ENCODE measurements around the gene TRAF3IP3. TPM values are rescaled to one million over a fixed set of nuclear protein-coding genes. Genes with fewer than 3 reads are reported as not detected.

TRAF3IP3 gene
- total RNA-seq, 2 donors from 2014 or later = 175 to 184 TPM

GRCh38 chr1:209829716-209830115 is 73.9 kb downstream of the TRAF3IP3 start:
- Mint-ChIP-seq H3K9me3 (no peaks in the 10 kb centered on the region), H3K4me1 (peaks cover 35% of the 10 kb centered on the region), H3K27ac (peak overlapping the region; percentile 80), H3K36me3 (ENCODE audit: low read depth) (peaks cover 69% of the 10 kb centered on the region), H3K27me3 (no peaks in the 10 kb centered on the region), H3K4me3 (peak overlapping the region; percentile 77)
- ATAC-seq (replicated peaks) = no peak

DNA sequence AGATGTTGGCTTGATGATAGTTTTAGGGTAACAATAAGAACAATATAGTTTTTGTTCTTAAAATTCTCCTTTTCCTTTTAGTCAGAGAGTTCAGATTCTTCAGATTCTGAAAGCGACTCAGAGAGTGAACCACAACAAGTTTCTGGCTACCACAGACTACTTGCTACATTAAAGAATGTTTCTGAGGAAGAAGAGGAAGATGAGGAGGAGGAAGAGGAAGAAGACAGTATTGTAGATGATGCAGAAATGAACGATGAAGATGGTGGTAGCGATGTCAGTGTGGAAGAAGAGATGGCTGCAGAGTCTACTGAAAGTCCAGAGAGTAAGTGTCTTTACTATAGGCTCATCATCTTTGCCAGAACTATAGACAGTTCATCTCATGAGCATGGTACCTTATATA is 74.9 kb downstream of the TRAF3IP3 start:
- H3K9me3 Mint-ChIP-seq = no peaks in the 10 kb centered on the region
- peaks cover 79% of the 10 kb centered on the region for H3K36me3 Mint-ChIP-seq (ENCODE audit: low read depth)
- H3K27me3 Mint-ChIP-seq = no peaks in the 10 kb centered on the region
- ATAC-seq (replicated peaks) = no peak
- peak overlapping the region; percentile 55 for H3K27ac Mint-ChIP-seq
- H3K4me3 Mint-ChIP-seq = peak overlapping the region; percentile 77
- H3K4me1 Mint-ChIP-seq = peaks cover 44% of the 10 kb centered on the region

DNA sequence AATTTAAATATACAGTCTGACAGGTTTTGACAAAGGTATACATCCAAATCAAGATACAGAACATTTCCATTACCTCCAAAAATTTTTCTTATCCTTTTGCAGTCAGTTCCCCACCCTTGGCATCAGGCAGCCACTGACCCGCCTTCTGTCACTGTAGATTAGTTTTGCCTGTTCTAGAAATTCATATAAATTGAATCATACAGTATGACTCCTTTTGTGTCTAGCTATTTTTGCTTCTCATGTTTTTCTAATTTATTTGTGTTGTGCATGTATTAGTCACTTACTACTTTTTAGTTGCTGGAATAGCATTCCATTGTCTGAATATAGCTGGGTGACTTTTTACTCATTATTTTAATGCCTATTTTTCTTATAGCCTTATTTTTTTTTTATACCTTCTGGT is 75.8 kb downstream of the TRAF3IP3 start:
- H3K27ac Mint-ChIP-seq = no peak overlapping the region
- peaks cover 88% of the 10 kb centered on the region for H3K36me3 Mint-ChIP-seq (ENCODE audit: low read depth)
- H3K4me3 Mint-ChIP-seq = no peak overlapping the region
- peaks cover 49% of the 10 kb centered on the region for H3K4me1 Mint-ChIP-seq
- H3K9me3 Mint-ChIP-seq = no peaks in the 10 kb centered on the region
- H3K27me3 Mint-ChIP-seq = no peaks in the 10 kb centered on the region
- ATAC-seq (replicated peaks) = no peak

Other genes starting within 250 kb of the TRAF3IP3 start
- gene CAMK1G, start 172.3 kb upstream of the TRAF3IP3 start, total RNA-seq = under 1 TPM in 1 of 2 donors, not detected in 1; 0.21 TPM
- gene LAMB3, start 103.6 kb upstream of the TRAF3IP3 start, total RNA-seq = 10 to 100 TPM in 1 of 2 donors, 1 to 10 TPM in 1; 7.2 to 11.9 TPM
- 10 to 100 TPM; 16.1 to 17.1 TPM for gene G0S2, start 80.6 kb upstream of the TRAF3IP3 start, total RNA-seq
- gene HSD11B1, start 51.2 kb upstream of the TRAF3IP3 start, total RNA-seq = 1 to 10 TPM; 2.4 to 9.7 TPM
- 1 to 10 TPM; 2.5 to 3.8 TPM for gene C1orf74, start 28.5 kb downstream of the TRAF3IP3 start, total RNA-seq
- gene IRF6, start 50.1 kb downstream of the TRAF3IP3 start, total RNA-seq = 1 to 10 TPM in 1 of 2 donors, under 1 TPM in 1; 0.35 to 1.7 TPM
- 10 to 100 TPM; 12.0 to 17.5 TPM for gene UTP25, start 71.9 kb downstream of the TRAF3IP3 start, total RNA-seq
- not detected for gene SYT14, start 182.2 kb downstream of the TRAF3IP3 start, total RNA-seq

Data from activated T-helper 17 cell treated with anti-CD3 and anti-CD28 coated beads, Interleukin-2, amount 50 U/mL, for 72 hours (primary cell).